Peyer's patch (tissue), 4 donors: Measurements from ENCODE around the gene KRTAP5-10.
"Not testable (repeated sequence)": the region's sequence is repeated elsewhere in the genome, so short reads cannot be mapped to it uniquely, and the experiment has no call there.

ENCODE experiments used
- CTCF ChIP-seq, 6 experiments: fragments of 450-650 bp in 4 of 6; fragments of 200-600 bp in 2 of 6; sonication (generic) in 1 of 6; IDR thresholded peaks; one replicate each; pipeline ENCODE4 v1.5.1; 2017 to 2019; ENCODE audit warnings: antibody characterized with exemption in 6 of 6, mild to moderate bottlenecking in 3 of 6, moderate library complexity in 1 of 6
- POLR2A ChIP-seq, 2 donors: fragments of 450-650 bp; IDR thresholded peaks; one replicate each; pipeline ENCODE4 v1.5.1; 2017; ENCODE audit warnings: antibody characterized with exemption in 2 of 2, mild to moderate bottlenecking in 2 of 2, moderate library complexity in 2 of 2

GRCh38 chr11:71540521-71541304, 24.6 kb upstream of the KRTAP5-10 start:
- TF ChIP-seq POLR2A, CTCF (IDR thresholded peaks at IDR 0.05): not testable (repeated sequence)
